Prostate gland (tissue), 2 donors: Measurements from ENCODE around the gene CCDC14. TPM values are rescaled to one million over a fixed set of nuclear protein-coding genes. Genes with fewer than 3 reads are reported as not detected.

Experiments used
- DNase-seq: peaks from one replicate; pipeline ENCODE4 v3.0.0-alpha.2; 2019; ENCODE audit warnings: low spot score
- H3K27ac ChIP-seq, 2 donors: fragments of 200-600 bp; sonication (generic); 2 replicates each; pipeline ENCODE4 v1.5.1; 2017 to 2019
- H3K27me3 ChIP-seq: fragments of 200-600 bp; sonication (generic); replicated peaks from 2 replicates; pipeline ENCODE4 v1.5.1; 2019; ENCODE audit not compliant: insufficient read depth
- H3K36me3 ChIP-seq, 2 donors: fragments of 200-600 bp; sonication (generic); 1 replicate in 1 of 2; 2 replicates in 1 of 2; pipeline versions ENCODE4 v1.5.1 to v1.8.1; 2017 to 2019
- H3K4me1 ChIP-seq: fragments of 200-600 bp; sonication (generic); replicated peaks from 2 replicates; pipeline ENCODE4 v1.5.1; 2019
- H3K4me3 ChIP-seq, 2 donors: fragments of 200-600 bp; sonication (generic); 2 replicates each; pipeline ENCODE4 v1.5.1; 2017 to 2019
- H3K9me3 ChIP-seq: fragments of 200-600 bp; sonication (generic); 2 replicates; pipeline ENCODE4 v1.5.1; 2017
- CTCF ChIP-seq, 4 experiments: fragments of 200-600 bp in 2 of 4; fragments of 450-650 bp in 2 of 4; sonication (generic) in 2 of 4; IDR thresholded peaks; 1 replicate in 3 of 4; 2 replicates in 1 of 4; pipeline ENCODE4 v1.5.1; 2016 to 2019; ENCODE audit warnings: antibody characterized with exemption in 4 of 4, mild to moderate bottlenecking in 2 of 4, moderate library complexity in 2 of 4
- POLR2A ChIP-seq: fragments of 450-650 bp; IDR thresholded peaks from one replicate; pipeline ENCODE4 v1.6.1; 2016; ENCODE audit warnings: antibody characterized with exemption, mild to moderate bottlenecking
- POLR2AphosphoS5 ChIP-seq: sonication (generic); formaldehyde crosslinking; IDR thresholded peaks from one replicate; pipeline ENCODE4 v1.6.1; 2017; ENCODE audit warnings: antibody characterized with exemption
- WGBS: methylation state at CpG from one replicate; pipeline ENCODE4 v1.1.5; 2018; 5-methylcytosine and 5-hydroxymethylcytosine counted together
- intact Hi-C: fragments of 100-400 bp; cut with DNase I; formaldehyde crosslinking; loops from one replicate; pipeline ENCODE4 v1.14.2; 2022
- total RNA-seq, 2 donors: library from RNA; depleted of rRNA; stranded (reverse); fragments of >200 nt; gene quantifications; one replicate each; pipeline ENCODE4 v1.1.0, GENCODE V29; 2016

The CCDC14 gene
- total RNA-seq, 2 donors from 2014 or later, result 19.0 to 44.9 TPM

GRCh38 chr3:123939706-123940105 lies 21.3 kb downstream of the CCDC14 start:
- Histone ChIP-seq H3K9me3 (no peaks in the 10 kb centered on the region), H3K27ac (no peak overlapping the region), H3K36me3 (no peaks in the 10 kb centered on the region), H3K4me3 (no peak overlapping the region), H3K4me1 (no peaks in the 10 kb centered on the region), H3K27me3 (no peaks in the 10 kb centered on the region)
- 96% methylated on average over 2 of the region's 2 CpGs for WGBS
- no peak for DNase-seq
- intact Hi-C loops, result no loop called here
- TF ChIP-seq CTCF (IDR thresholded peaks at IDR 0.05), result no peak
- TF ChIP-seq POLR2A, result no peak
- TF ChIP-seq POLR2AphosphoS5, result no peak

- TF ChIP-seq POLR2AphosphoS5, result no peak
- TF ChIP-seq POLR2A, result no peak
- no peak for TF ChIP-seq CTCF (IDR thresholded peaks at IDR 0.05)
- 32% methylated on average over 2 of the region's 2 CpGs for WGBS
- DNase-seq, result no peak
- no peak overlapping the region for H3K27ac ChIP-seq
- no peaks in the 10 kb centered on the region for H3K9me3 ChIP-seq
- no peaks in the 10 kb centered on the region for H3K4me1 ChIP-seq
- intact Hi-C loops, result no loop called here
- H3K36me3 ChIP-seq, result no peaks in the 10 kb centered on the region
- no peaks in the 10 kb centered on the region for H3K27me3 ChIP-seq
- no peak overlapping the region for H3K4me3 ChIP-seq
Measured at GRCh38 chr3:123936400-123936799, 24.6 kb downstream of the CCDC14 start.

GRCh38 chr3:123935830-123936229 lies 25.2 kb downstream of the CCDC14 start:
- no peaks in the 10 kb centered on the region for H3K9me3 ChIP-seq

GRCh38 chr3:123934250-123934649 lies 26.8 kb downstream of the CCDC14 start:
- H3K27ac ChIP-seq, result no peak overlapping the region

More at GRCh38 chr3:123935830-123936229, 25.2 kb downstream of the CCDC14 start:
- intact Hi-C loops, result no loop called here
- no peaks in the 10 kb centered on the region for H3K36me3 ChIP-seq
- no peak for DNase-seq
- no peaks in the 10 kb centered on the region for H3K4me1 ChIP-seq
- no peak overlapping the region for H3K4me3 ChIP-seq
- no peaks in the 10 kb centered on the region for H3K27me3 ChIP-seq
- no peak for TF ChIP-seq POLR2A
- TF ChIP-seq CTCF (IDR thresholded peaks at IDR 0.05), result no peak
- TF ChIP-seq POLR2AphosphoS5, result no peak
- H3K27ac ChIP-seq, result no peak overlapping the region

More at GRCh38 chr3:123934250-123934649, 26.8 kb downstream of the CCDC14 start:
- Histone ChIP-seq H3K27me3 (no peaks in the 10 kb centered on the region), H3K4me1 (no peaks in the 10 kb centered on the region), H3K4me3 (no peak overlapping the region), H3K36me3 (no peaks in the 10 kb centered on the region), H3K9me3 (no peaks in the 10 kb centered on the region)
- TF ChIP-seq POLR2A (no peak), CTCF (IDR thresholded peaks at IDR 0.05) (no peak), POLR2AphosphoS5 (no peak)
- intact Hi-C loops, result no loop called here
- 78% methylated on average over 2 of the region's 2 CpGs for WGBS
- DNase-seq, result no peak
